A204.1 (cell line): Measurements from ENCODE around the gene PEDS1.
A peak's percentile ranks its signal among the peaks of the same experiment; 100 is the strongest.
"Not testable (repeated sequence)": the region's sequence is repeated elsewhere in the genome, so short reads cannot be mapped to it uniquely, and the experiment has no call there.

Source experiments
- FAIRE-seq: peaks from 2 replicates; lab custom pipeline; 2012; peaks lifted over from hg19 to GRCh38; lab: Jason Lieb, UNC

The PEDS1 gene

GRCh38 chr20:50135157-50135556 lies 18.4 kb downstream of the PEDS1 start:
- not testable (repeated sequence) for FAIRE-seq

DNA sequence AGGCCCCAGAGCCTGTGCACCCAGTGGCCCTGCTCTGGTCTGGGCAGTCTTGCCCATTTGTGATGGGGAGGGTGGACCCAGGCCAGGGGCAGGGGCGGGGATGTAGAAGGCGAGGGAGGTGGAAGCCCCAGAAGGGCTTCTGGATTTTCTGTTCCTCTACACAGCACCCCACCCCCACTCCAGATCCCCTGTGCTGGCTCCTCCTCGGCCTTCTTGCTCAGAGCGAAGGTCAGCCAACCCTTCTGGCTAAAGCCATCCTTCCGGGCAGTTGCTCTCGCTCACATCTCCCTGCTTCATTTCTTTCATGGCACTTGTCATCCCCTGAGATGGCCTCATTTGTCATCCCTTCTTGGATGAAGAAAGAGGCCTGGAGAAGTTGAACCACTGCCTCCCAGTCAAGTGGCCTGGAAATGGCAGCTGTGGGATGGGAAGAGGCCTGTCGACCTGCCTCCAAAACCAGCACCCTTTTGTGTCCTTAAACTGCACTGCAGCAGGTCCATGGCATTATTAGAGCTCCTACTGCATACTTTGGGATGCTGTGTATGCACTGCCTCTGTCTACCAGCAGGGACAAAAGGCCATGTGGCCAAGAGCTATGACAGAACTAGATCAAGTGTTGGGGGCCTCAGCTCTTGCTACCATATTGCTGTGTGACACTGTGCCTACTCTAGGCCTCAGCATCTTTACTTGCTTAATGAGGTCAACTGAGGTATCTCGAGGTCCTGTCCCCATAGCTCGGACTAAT lies 19.9 kb downstream of the PEDS1 start:
- FAIRE-seq = no peak

DNA sequence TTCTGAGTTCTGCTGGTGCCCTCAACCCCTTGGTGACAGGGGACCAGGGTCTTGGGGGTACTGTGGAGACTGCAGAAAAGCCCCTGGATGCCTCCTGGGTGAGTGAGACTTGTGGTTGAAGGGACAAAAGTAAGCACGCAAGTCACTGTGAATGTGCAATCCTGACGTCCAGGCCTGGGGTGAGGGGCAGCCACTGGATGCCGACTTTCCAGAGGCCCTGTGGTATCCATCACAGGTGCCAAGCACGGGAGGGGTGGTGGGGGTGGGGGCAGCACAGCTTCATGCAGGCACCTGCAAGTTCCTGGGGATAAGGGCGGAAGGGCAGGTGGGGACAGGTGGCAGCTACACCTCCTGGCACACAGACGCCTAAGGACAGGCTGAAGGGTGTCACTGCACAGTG lies 20.5 kb downstream of the PEDS1 start:
- FAIRE-seq = no peak

DNA sequence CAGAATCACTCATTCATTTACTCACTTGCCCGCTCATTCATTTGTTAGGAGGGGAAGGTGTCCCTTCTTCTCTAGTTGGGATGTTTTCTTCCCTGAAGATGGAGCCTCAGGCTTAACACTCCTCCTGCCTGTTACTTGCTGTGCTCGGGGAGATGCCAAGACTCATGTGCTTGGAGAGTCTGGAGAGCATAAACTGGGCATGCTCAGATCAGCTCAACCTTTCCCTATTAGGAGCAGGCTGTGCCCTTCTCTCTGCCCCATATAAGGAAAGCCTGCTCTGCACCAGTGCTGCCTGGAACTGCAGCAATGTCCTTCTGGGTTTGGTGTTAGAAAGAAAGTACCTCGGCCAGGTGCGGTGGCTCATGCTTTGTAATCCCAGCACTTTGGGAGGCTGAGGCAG lies 22.5 kb downstream of the PEDS1 start:
- no peak for FAIRE-seq

- FAIRE-seq = no peak
Measured at GRCh38 chr20:50130356-50130723, 23.2 kb downstream of the PEDS1 start.

GRCh38 chr20:50129662-50130355 lies 23.7 kb downstream of the PEDS1 start:
- no peak for FAIRE-seq

DNA sequence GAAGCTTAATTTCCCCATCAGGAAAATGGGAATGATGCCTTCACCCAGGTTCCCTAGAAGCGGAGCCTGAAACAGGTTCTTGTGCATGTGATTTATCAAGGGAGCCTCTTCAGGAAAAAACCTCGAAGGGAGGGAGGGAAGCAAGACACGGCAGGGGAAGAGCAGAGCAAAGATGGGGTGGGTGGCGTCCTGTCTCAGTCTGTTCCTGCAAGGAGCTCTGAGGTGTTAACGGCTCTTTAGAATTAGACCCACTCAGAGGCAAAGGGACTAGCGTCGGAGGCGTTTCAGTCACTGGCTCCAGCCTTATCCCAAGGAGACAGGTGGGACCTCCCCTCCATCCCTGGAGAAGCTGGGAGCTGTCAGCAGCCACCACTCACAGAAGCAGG lies 25.0 kb downstream of the PEDS1 start:
- no peak for FAIRE-seq

DNA sequence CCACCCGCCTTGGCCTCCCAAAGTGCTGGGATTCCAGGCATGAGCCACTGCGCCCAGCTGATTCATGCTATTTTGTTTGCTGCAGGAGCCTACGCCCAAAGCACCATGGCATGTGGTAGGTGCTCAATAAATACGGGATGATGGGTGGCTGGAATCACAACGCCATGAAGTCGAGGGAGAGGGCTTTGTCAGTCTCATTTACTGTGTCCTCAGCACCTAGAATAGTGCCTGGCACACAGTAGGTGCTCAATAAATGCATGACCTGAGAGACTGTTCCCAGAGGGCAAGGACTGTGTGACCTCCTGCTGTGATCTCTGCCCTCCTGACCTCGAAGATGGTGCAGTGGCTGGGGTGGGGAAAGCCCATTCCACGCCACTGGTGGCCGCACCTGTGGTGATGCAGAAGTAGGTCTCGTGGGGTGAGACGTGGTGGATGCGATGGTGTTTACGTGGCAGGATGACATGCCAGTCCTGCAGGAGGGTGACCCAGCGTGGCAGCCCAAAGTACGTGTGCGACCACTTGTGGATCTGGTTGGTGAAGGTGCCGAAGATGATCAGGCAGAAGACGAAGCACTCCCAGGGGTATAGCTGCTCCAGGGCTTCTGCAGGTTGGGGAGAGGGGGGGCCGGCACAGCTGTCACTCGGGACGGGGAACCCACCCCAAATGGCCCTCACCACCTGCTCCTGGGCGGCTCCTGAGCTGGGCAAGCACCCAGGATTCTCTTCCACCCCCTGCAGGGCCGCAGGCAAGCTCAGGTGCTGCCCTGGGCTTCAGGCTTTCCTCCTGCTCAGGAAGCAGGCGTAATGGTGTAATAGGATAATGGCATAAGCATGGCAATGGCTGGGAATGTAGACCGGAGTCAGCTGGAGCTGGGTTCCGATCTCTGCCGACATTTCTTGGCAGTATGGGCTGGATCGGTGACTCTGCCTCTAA lies 25.7 kb downstream of the PEDS1 start:
- FAIRE-seq = no peak

GRCh38 chr20:50126662-50127061 lies 26.9 kb downstream of the PEDS1 start:
- FAIRE-seq = no peak

- no peak for FAIRE-seq
Measured at GRCh38 chr20:50125279-50125678, 28.2 kb downstream of the PEDS1 start.

DNA sequence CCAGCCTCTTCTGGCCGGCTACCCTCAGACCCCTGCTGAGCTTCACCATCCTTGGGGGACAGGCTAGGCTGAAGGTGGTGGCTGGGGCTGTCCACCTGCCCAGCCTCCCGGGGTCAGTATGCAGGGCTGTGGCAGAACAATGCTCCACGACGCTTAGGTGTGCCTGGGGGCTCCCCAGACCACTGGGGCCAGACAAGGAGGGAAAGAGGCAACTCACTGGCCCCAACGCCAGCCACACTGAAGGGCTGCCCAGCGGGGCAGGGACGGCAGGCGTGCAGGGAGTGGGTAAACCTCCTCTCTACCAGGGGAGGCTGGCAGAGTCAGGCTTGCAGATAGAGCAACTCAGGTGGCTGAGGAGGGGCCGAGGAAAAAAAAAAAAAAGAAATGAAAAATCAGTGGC lies 29.0 kb downstream of the PEDS1 start:
- no peak for FAIRE-seq

DNA sequence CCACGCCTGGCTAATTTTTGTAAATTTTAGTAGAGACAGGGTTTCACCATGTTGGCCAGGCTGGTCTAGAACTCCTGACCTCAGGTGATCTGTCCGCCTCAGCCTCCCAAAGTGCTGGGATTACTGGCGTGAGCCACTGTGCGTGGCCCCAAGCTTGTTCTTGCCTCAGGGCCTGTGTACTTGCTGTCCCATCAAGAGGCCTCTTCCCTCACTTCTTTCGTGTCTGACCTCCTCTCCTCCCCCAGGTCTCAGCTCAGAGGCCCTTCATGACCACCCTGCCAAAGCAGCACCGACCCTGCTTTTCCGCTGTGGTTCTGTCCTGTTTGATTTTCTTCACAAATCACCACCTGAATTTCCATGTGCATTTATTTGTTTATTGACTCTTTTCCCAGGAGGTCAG lies 30.1 kb downstream of the PEDS1 start:
- FAIRE-seq = no peak

DNA sequence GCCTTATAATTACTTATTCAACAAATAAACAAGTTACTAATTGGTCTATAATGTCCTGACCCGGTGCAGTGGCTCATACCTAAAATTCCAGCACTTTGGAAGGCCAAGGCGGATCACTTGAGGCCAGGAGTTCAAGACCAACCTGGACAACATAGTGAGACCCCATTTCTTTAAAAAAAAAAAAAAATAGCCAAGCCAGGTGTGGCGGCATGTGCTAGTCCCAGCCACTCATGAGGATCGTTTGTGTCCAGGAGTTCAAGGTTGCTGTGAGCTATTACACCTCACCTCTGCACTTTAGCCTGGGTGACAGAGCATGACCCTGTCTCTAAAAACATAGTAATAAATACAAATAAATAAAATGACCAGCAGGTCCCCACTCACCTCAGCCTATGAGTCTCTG lies 30.8 kb downstream of the PEDS1 start:
- no peak for FAIRE-seq

DNA sequence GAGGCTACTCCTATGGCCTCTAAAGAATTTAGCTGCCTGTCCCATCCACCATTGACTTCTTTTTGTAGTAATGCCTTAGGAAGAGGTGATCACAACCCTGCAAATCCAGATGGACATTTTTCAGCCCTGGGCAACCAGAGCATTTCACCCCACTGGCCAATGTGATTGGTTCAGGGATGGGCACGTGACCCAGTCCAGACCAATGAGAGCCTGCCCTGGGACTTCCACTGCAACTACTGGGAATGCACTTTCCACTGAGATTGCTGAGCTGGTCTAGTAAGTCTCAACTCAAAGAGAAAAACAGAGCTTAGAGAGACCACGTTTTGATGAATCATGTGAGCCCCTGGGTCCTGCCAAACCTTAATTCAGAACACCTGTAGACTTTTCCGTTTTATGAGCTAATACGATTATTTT lies 31.7 kb downstream of the PEDS1 start:
- no peak for FAIRE-seq

DNA sequence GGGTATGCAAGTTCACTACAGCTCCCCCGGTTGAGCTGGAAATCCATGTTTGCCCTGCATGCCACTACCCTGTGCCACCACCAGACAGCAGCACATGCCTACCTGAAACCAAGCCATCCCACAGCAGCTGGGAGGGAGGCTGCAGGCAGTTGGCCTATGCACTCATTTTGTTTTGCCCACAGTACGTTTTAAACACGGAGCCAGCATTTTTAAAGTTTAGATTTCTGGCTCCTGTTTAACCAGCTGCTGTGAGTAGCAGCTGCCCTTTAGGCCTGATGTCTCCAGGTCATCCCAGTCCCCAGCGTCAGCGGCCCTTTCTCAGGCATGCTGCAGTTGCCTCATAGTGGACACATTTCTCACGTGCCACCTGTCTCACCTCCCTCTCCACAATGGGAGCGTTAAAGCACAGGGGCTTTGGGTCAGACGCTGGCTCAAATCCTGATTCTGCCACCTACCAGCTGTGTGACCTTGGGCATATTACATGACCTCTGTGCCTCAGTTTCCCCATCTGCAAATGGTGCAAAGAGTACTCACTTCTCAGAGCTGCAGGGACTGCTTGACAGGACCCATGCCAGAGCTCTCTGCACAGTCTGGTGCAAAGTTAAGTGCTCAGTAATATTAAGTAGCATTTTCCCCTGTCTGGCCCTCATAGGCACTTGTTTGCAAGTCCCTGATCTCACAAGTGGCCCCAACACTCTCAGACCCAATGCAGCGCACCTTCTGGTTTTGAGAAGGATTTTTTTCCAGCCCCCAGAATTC lies 32.4 kb downstream of the PEDS1 start:
- no peak for FAIRE-seq

GRCh38 chr20:50118203-50118602 lies 35.3 kb downstream of the PEDS1 start:
- FAIRE-seq = no peak

GRCh38 chr20:50116368-50116999 lies 37.0 kb downstream of the PEDS1 start:
- FAIRE-seq = no peak

DNA sequence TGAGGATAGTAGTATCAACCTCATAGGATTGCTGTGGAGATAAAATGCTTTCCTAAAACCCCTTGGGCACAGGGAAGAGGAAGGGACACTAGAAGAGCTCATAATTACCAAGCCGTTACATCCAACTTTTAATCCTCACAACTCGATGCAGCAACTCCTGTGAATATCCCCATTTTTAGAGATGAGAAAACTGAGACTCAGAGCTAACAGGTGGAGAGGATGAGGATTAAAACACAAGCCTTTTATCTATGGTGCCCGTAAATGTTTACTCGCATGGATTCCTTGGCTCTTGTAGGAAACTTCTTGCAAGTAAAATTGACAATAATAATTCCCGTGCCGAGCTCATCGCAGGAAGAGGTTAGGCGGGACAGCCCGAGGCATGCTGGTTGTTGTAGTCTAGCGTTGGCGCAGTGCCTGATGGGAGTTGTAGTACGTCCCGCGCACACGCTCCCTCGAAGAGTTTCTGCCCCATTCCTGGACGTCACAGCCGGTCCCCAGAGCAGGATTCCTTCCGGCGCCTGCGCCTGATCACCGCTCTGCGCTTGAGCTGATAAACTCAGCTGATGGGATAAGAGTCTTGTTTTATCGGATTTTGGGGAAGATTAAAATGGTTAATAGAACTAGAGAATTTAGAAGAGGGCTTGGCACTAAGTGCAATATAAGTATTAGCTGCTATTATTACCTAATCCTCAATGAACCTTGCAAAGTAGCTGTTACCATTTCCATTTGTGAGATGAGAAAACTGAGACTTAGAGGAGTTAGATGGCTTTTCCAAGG lies 37.7 kb downstream of the PEDS1 start:
- FAIRE-seq = peak; percentile 86

DNA sequence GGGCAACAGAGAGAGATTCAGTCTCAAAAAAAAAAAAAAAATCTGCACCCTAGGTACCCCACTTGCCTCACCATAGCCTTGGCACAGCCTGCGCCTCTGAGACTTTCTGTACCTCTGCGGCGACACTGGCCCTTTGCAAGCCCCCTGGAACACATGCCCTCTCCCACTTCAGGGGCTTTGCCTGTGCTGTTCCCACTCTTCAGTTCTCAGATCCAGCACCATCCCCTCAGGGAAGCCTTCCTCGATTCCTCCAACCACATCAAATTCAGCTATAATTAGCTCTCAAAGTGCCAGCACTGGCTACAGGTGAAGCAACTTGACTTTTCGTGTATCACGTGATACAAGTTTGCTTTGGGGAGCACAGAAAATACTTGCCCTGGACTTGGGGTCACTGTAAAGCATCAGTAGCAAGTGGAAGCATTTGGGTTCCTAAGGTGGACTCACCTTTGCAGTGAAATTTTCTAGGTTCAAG lies 38.4 kb downstream of the PEDS1 start:
- no peak for FAIRE-seq

- FAIRE-seq = no peak
Measured at GRCh38 chr20:50113420-50114224, 39.9 kb downstream of the PEDS1 start.
